GM12873 (cell line): ENCODE measurements around the gene CCNJL.

Source experiments
- CTCF ChIP-seq: IDR thresholded peaks from 2 replicates; pipeline ENCODE4 v1.5.1; 2012; ENCODE audit warnings: low read depth, mild to moderate bottlenecking, moderate library complexity, low read length, control low read depth; ENCODE audit not compliant: insufficient read depth; ENCODE audit errors: missing control alignments

Gene CCNJL

GRCh38 chr5:160311491-160312133, 752 bp downstream of the CCNJL start:
- no peak for TF ChIP-seq CTCF

- TF ChIP-seq CTCF, result no peak
These were observed 1.6 kb downstream of the CCNJL start for GRCh38 chr5:160310552-160311295.

GRCh38 chr5:160310140-160310539, 2.2 kb downstream of the CCNJL start:
- no peak for TF ChIP-seq CTCF

GRCh38 chr5:160306696-160307095, 5.7 kb downstream of the CCNJL start:
- TF ChIP-seq CTCF, result no peak

- no peak for TF ChIP-seq CTCF
These were observed 7.0 kb downstream of the CCNJL start for GRCh38 chr5:160305319-160305718.

GRCh38 chr5:160303690-160304089, 8.7 kb downstream of the CCNJL start:
- TF ChIP-seq CTCF, result no peak

GRCh38 chr5:160298189-160298588, 14.2 kb downstream of the CCNJL start:
- no peak for TF ChIP-seq CTCF
